Calu3 (cell line): ENCODE measurements around the gene KRTAP20-3. TPM values are rescaled to one million over a fixed set of nuclear protein-coding genes. Genes with fewer than 3 reads are reported as not detected.

Source experiments
- Bru-seq: library from RNA; stranded (reverse); fragments of 400-500 nt; gene quantifications from one replicate; lab custom pipeline; 2021; lab: Mats Ljungman, UMichigan
- BruChase-seq, 2 experiments: library from RNA; stranded (reverse); fragments of 400-500 nt; gene quantifications; one replicate each; lab custom pipeline; 2021; lab: Mats Ljungman, UMichigan
- BruUV-seq: library from RNA; stranded (reverse); fragments of 400-500 nt; replicated peaks from 2 replicates; lab custom pipeline; 2021; lab: Mats Ljungman, UMichigan
- CTCF ChIA-PET: fragments of 300-600 bp; sonication (Branson Sonifier 250); formaldehyde crosslinking; loops from one replicate; lab custom pipeline; 2022; ENCODE audit warnings: antibody characterized with exemption; lab: Charles Lee
- DNase-seq: peaks from one replicate; pipeline ENCODE4 v3.0.0; 2022
- H3K27ac Mint-ChIP-seq: one replicate; pipeline ENCODE4 v1.8.0; 2022; ENCODE audit warnings: mixed read lengths; ENCODE audit not compliant: unreplicated experiment
- H3K27me3 Mint-ChIP-seq: one replicate; pipeline ENCODE4 v1.8.0; 2022; ENCODE audit warnings: mixed read lengths; ENCODE audit not compliant: unreplicated experiment
- H3K36me3 Mint-ChIP-seq: one replicate; pipeline ENCODE4 v1.8.0; 2022; ENCODE audit warnings: mild to moderate bottlenecking, moderate library complexity, mixed read lengths; ENCODE audit not compliant: insufficient read depth, unreplicated experiment
- H3K4me1 Mint-ChIP-seq: one replicate; pipeline ENCODE4 v1.8.0; 2022; ENCODE audit warnings: mild to moderate bottlenecking, low read depth, mixed read lengths; ENCODE audit not compliant: unreplicated experiment
- H3K4me3 Mint-ChIP-seq: one replicate; pipeline ENCODE4 v1.8.0; 2022; ENCODE audit warnings: mild to moderate bottlenecking, low read depth, moderate library complexity, mixed read lengths; ENCODE audit not compliant: unreplicated experiment
- H3K9me3 Mint-ChIP-seq: one replicate; pipeline ENCODE4 v1.8.0; 2022; ENCODE audit warnings: low read depth, mixed read lengths; ENCODE audit not compliant: unreplicated experiment
- CTCF ChIP-seq: fragments of 200-600 bp; IDR thresholded peaks from one replicate; pipeline ENCODE4 v1.8.0; 2022; ENCODE audit warnings: antibody characterized with exemption; ENCODE audit not compliant: unreplicated experiment
- intact Hi-C: fragments of 100-400 bp; cut with micrococcal nuclease; formaldehyde crosslinking; loops from one replicate; pipeline ENCODE4 v1.10.0; 2022; ENCODE audit not compliant: unreplicated experiment
- long read RNA-seq: library from polyadenylated mRNA; stranded (forward); transcript quantifications from one replicate; pipeline ENCODE4 v2.0.0, GENCODE V29; 2022
- total RNA-seq: library from RNA; stranded (reverse); gene quantifications from 2 replicates; pipeline ENCODE4 v1.2.3, GENCODE V29; 2022

KRTAP20-3 gene
- not detected in 2 replicates for total RNA-seq
- not detected for Bru-seq, nascent RNA
- not detected for BruChase-seq, experiment 1, labeled RNA remaining after a 6-hour chase
- not detected for BruChase-seq, experiment 2, labeled RNA remaining after a 2-hour chase
- long read RNA-seq, result 0 reads

GRCh38 chr21:30642564-30642963 lies at the start of gene KRTAP20-3:
TSS of gene KRTAP20-3 (plus strand) at chr21:30642864.
- no peaks in the 10 kb centered on the region for H3K4me1 Mint-ChIP-seq
- no peak for TF ChIP-seq CTCF
- H3K27me3 Mint-ChIP-seq, result no peaks in the 10 kb centered on the region
- CTCF ChIA-PET, result no interaction called here
- no peak within 1 kb of the TSS for H3K4me3 Mint-ChIP-seq
- H3K9me3 Mint-ChIP-seq, result peaks cover 13% of the 10 kb centered on the region
- intact Hi-C loops, result no loop called here
- no TSS peak for BruUV-seq
- no peak for DNase-seq
- H3K27ac Mint-ChIP-seq, result no peak within 1 kb of the TSS
- H3K36me3 Mint-ChIP-seq, result no peaks in the 10 kb centered on the region

- no peaks in the 10 kb centered on the region for H3K36me3 Mint-ChIP-seq
- intact Hi-C loops, result no loop called here
- no TSS peak for BruUV-seq
- H3K4me1 Mint-ChIP-seq, result no peaks in the 10 kb centered on the region
- DNase-seq, result no peak
- H3K9me3 Mint-ChIP-seq, result peaks cover 13% of the 10 kb centered on the region
- no peaks in the 10 kb centered on the region for H3K27me3 Mint-ChIP-seq
- TF ChIP-seq CTCF, result no peak
- CTCF ChIA-PET, result no interaction called here
- no peak within 1 kb of the TSS for H3K4me3 Mint-ChIP-seq
- no peak within 1 kb of the TSS for H3K27ac Mint-ChIP-seq
Measured at GRCh38 chr21:30598802-30599201, 43.9 kb upstream of the KRTAP20-3 start, which contains the start of gene KRTAP6-2. TSS of gene KRTAP6-2 (minus strand) at chr21:30598902. CDS start at chr21:30598874, 28 bp downstream.

- intact Hi-C loops, result no loop called here
- H3K27me3 Mint-ChIP-seq, result no peaks in the 10 kb centered on the region
- no peaks in the 10 kb centered on the region for H3K4me1 Mint-ChIP-seq
- no peak within 1 kb of the TSS for H3K27ac Mint-ChIP-seq
- TF ChIP-seq CTCF, result no peak
- H3K36me3 Mint-ChIP-seq, result no peaks in the 10 kb centered on the region
- BruUV-seq, result no TSS peak
- H3K4me3 Mint-ChIP-seq, result no peak within 1 kb of the TSS
- DNase-seq, result no peak
- H3K9me3 Mint-ChIP-seq, result peaks cover 16% of the 10 kb centered on the region
- CTCF ChIA-PET, result interaction anchor here (0.6 kb wide), 1 partner anchor 189 kb away, joined by 3 read pairs; no protein-coding TSS in a partner anchor
Measured at GRCh38 chr21:30600787-30601186, 41.9 kb upstream of the KRTAP20-3 start, which contains the start of gene KRTAP22-1. TSS of gene KRTAP22-1 (plus strand) at chr21:30601087.

- H3K27me3 Mint-ChIP-seq, result no peaks in the 10 kb centered on the region
- H3K36me3 Mint-ChIP-seq, result no peaks in the 10 kb centered on the region
- intact Hi-C loops, result no loop called here
- CTCF ChIA-PET, result no interaction called here
- BruUV-seq, result no TSS peak
- no peak for DNase-seq
- TF ChIP-seq CTCF, result no peak
- H3K4me3 Mint-ChIP-seq, result no peak overlapping the region
- H3K27ac Mint-ChIP-seq, result no peak overlapping the region
- peaks cover 15% of the 10 kb centered on the region for H3K9me3 Mint-ChIP-seq
- no peaks in the 10 kb centered on the region for H3K4me1 Mint-ChIP-seq
Measured at GRCh38 chr21:30605968-30606367, 36.7 kb upstream of the KRTAP20-3 start.
